H1 (cell line): Measurements from ENCODE around the gene OR52B6. TPM values are rescaled to one million over a fixed set of nuclear protein-coding genes. Genes with fewer than 3 reads are reported as not detected.

Experiments
- CTCF ChIA-PET: fragments of 300-600 bp; sonication (Branson Sonifier 250); formaldehyde crosslinking; loops from one replicate; lab custom pipeline; 2021; ENCODE audit not compliant: partially characterized antibody; lab: Charles Lee
- POLR2A ChIA-PET: fragments of 300-600 bp; sonication (Branson Sonifier 250); formaldehyde crosslinking; loops from one replicate; lab custom pipeline; 2021; ENCODE audit warnings: inconsistent platforms; ENCODE audit not compliant: partially characterized antibody; lab: Charles Lee
- DNase-seq, 2 experiments: peaks; one replicate each; pipeline versions ENCODE4 v3.0.0 to v3.0.0-alpha.2; 2010 to 2022; ENCODE audit warnings: low spot score in 2 of 2, low read depth in 1 of 2, mixed read lengths in 1 of 2
- FAIRE-seq: peaks from 2 replicates; lab custom pipeline; 2011; peaks lifted over from hg19 to GRCh38; lab: Jason Lieb, UNC
- H2AFZ ChIP-seq: 2 replicates; pipeline ENCODE4 v1.8.1; 2012; ENCODE audit warnings: low read length, inconsistent platforms
- H2AK5ac ChIP-seq: 2 replicates; pipeline ENCODE4 v1.6.1; 2013; ENCODE audit warnings: low read depth, low read length
- H2BK120ac ChIP-seq: replicated peaks from 2 replicates; pipeline ENCODE3; 2013; ENCODE audit warnings: low read depth, low read length, inconsistent platforms
- H2BK12ac ChIP-seq: 2 replicates; pipeline ENCODE4 v1.6.1; 2013; ENCODE audit warnings: low read depth, low read length
- H2BK15ac ChIP-seq: 2 replicates; pipeline ENCODE4 v1.6.1; 2013; ENCODE audit warnings: low read length
- H2BK20ac ChIP-seq: 2 replicates; pipeline ENCODE4 v1.6.1; 2013; ENCODE audit warnings: low read length
- H2BK5ac ChIP-seq: 2 replicates; pipeline ENCODE4 v1.6.1; 2013; ENCODE audit warnings: low read depth, low read length
- H3K14ac ChIP-seq: 2 replicates; pipeline ENCODE4 v1.6.1; 2013; ENCODE audit warnings: inconsistent platforms; ENCODE audit not compliant: insufficient read length
- H3K18ac ChIP-seq: 2 replicates; pipeline ENCODE4 v1.6.1; 2013; ENCODE audit warnings: low read length; ENCODE audit errors: extremely low read depth
- H3K23ac ChIP-seq: 2 replicates; pipeline ENCODE4 v1.6.1; 2013; ENCODE audit warnings: inconsistent platforms; ENCODE audit not compliant: insufficient read length
- H3K23me2 ChIP-seq: 2 replicates; pipeline ENCODE4 v1.6.1; 2013; ENCODE audit warnings: low read depth, low read length
- H3K27ac ChIP-seq: 2 replicates; pipeline ENCODE4 v1.6.1; 2011; ENCODE audit warnings: low read depth, low read length, inconsistent platforms
- H3K27me3 ChIP-seq, 4 experiments: replicated peaks in 1 of 4; 1 replicate in 1 of 4; 2 replicates in 3 of 4; pipeline versions ENCODE4 v1.6.1 to v1.8.1; 2011 to 2013; ENCODE audit warnings: low read length in 3 of 4, mild to moderate bottlenecking in 3 of 4, inconsistent platforms in 2 of 4, mixed read lengths in 2 of 4, moderate library complexity in 1 of 4; ENCODE audit not compliant: control insufficient read depth in 3 of 4, insufficient read depth in 3 of 4; ENCODE audit errors: extremely low read depth in 1 of 4
- H3K36me3 ChIP-seq, 4 experiments: 2 replicates each; pipeline versions ENCODE4 v1.6.1 to v1.8.1; 2011 to 2013; ENCODE audit warnings: mild to moderate bottlenecking in 4 of 4, low read length in 3 of 4, moderate library complexity in 2 of 4, control low read depth in 1 of 4, inconsistent platforms in 1 of 4; ENCODE audit not compliant: insufficient read depth in 4 of 4, control insufficient read depth in 2 of 4
- H3K4ac ChIP-seq: replicated peaks from 2 replicates; pipeline ENCODE3; 2013; ENCODE audit warnings: low read length, low read depth, mixed read lengths, inconsistent platforms; ENCODE audit not compliant: insufficient read length
- H3K4me1 ChIP-seq, 4 experiments: replicated peaks in 1 of 4; 1 replicate in 1 of 4; 2 replicates in 3 of 4; pipeline versions ENCODE4 v1.6.1 to v1.8.1; 2011 to 2013; ENCODE audit warnings: low read length in 3 of 4, inconsistent platforms in 2 of 4, mixed read lengths in 1 of 4; ENCODE audit not compliant: insufficient read depth in 4 of 4, control insufficient read depth in 3 of 4
- H3K4me2 ChIP-seq, 2 experiments: 2 replicates each; pipeline versions ENCODE4 v1.6.1 to v1.8.1; 2011 to 2013; ENCODE audit warnings: low read depth in 2 of 2, low read length in 2 of 2, control low read depth in 1 of 2, inconsistent platforms in 1 of 2, mild to moderate bottlenecking in 1 of 2; ENCODE audit not compliant: insufficient read depth in 1 of 2
- H3K4me3 ChIP-seq, 4 experiments: fragments of 200-600, 300-600 bp in 1 of 4; sonication (generic), shearing (Covaris generic), sonication (Bioruptor Twin) in 1 of 4; 2 replicates each; pipeline versions ENCODE4 v1.5.1 to v1.8.1; 2011 to 2016; ENCODE audit warnings: low read length in 4 of 4, low read depth in 3 of 4, control low read depth in 2 of 4, inconsistent platforms in 2 of 4, mild to moderate bottlenecking in 2 of 4, mixed read lengths in 1 of 4, moderate library complexity in 1 of 4; ENCODE audit not compliant: insufficient read depth in 2 of 4; ENCODE audit errors: extremely low read depth in 1 of 4
- H3K56ac ChIP-seq: replicated peaks from 2 replicates; pipeline ENCODE3; 2013; ENCODE audit warnings: low read depth, mild to moderate bottlenecking, mixed read lengths, low read length, inconsistent platforms; ENCODE audit not compliant: insufficient read length
- H3K79me1 ChIP-seq: 2 replicates; pipeline ENCODE4 v1.6.1; 2013; ENCODE audit warnings: low read depth, low read length, control low read depth
- H3K79me2 ChIP-seq, 2 experiments: 2 replicates each; pipeline versions ENCODE4 v1.6.1 to v1.8.1; 2012 to 2013; ENCODE audit warnings: low read length in 2 of 2, mild to moderate bottlenecking in 2 of 2, inconsistent platforms in 1 of 2; ENCODE audit not compliant: insufficient read depth in 2 of 2, control insufficient read depth in 1 of 2
- H3K9ac ChIP-seq, 4 experiments: replicated peaks in 1 of 4; 1 replicate in 1 of 4; 2 replicates in 3 of 4; pipeline versions ENCODE4 v1.6.1 to v1.8.1; 2011 to 2013; ENCODE audit warnings: low read depth in 3 of 4, low read length in 3 of 4, control low read depth in 2 of 4, mild to moderate bottlenecking in 2 of 4, moderate library complexity in 2 of 4, inconsistent platforms in 1 of 4; ENCODE audit errors: extremely low read depth in 1 of 4
- H3K9me3 ChIP-seq, 2 experiments: 2 replicates each; pipeline versions ENCODE4 v1.6.1 to v1.8.1; 2012 to 2013; ENCODE audit warnings: mild to moderate bottlenecking in 2 of 2, moderate library complexity in 2 of 2, control low read depth in 1 of 2, inconsistent platforms in 1 of 2, low read depth in 1 of 2, low read length in 1 of 2, mixed read lengths in 1 of 2; ENCODE audit not compliant: insufficient read depth in 2 of 2
- H4K20me1 ChIP-seq, 2 experiments: replicated peaks in 1 of 2; 2 replicates each; pipeline versions ENCODE3 to v1.8.1; 2011 to 2013; ENCODE audit warnings: inconsistent platforms in 2 of 2, low read length in 2 of 2, mild to moderate bottlenecking in 1 of 2; ENCODE audit not compliant: insufficient read depth in 2 of 2, control insufficient read depth in 1 of 2
- H4K5ac ChIP-seq: 2 replicates; pipeline ENCODE4 v1.6.1; 2013; ENCODE audit warnings: low read length, low read depth, mixed read lengths, inconsistent platforms; ENCODE audit not compliant: insufficient read length
- H4K8ac ChIP-seq: 2 replicates; pipeline ENCODE4 v1.8.0; 2013; ENCODE audit warnings: mild to moderate bottlenecking, moderate library complexity, low read length, inconsistent platforms; ENCODE audit not compliant: insufficient read depth; ENCODE audit errors: extremely low read depth
- H4K91ac ChIP-seq: replicated peaks from 2 replicates; pipeline ENCODE3; 2013; ENCODE audit warnings: low read length, mixed read lengths, inconsistent platforms; ENCODE audit not compliant: insufficient read length
- RBBP5 ChIP-seq: IDR thresholded peaks from 2 replicates; pipeline ENCODE4 v1.7.1; 2012; ENCODE audit warnings: low read depth, mild to moderate bottlenecking, inconsistent platforms, low read length, moderate library complexity, borderline replicate concordance
- USF2 ChIP-seq: IDR thresholded peaks from 2 replicates; pipeline ENCODE4 v1.6.1; 2011; ENCODE audit warnings: low read length, improper control_type of control experiment
- WGBS, 2 experiments: shearing (Covaris generic) in 1 of 2; methylation state at CpG; one replicate each; pipeline versions ENCODE4 v1.1.6 to v1.1.7; 2013 to 2015; ENCODE audit warnings: low lambda C conversion rate in 2 of 2, mixed read lengths in 2 of 2, inconsistent platforms in 1 of 2, low coverage in 1 of 2, missing lambda C conversion rate in 1 of 2; ENCODE audit not compliant: insufficient replicate concordance in 2 of 2, insufficient coverage in 1 of 2, insufficient read length in 1 of 2; ENCODE audit errors: extremely low coverage in 1 of 2, missing lambda C conversion rate in 1 of 2; 5-methylcytosine and 5-hydroxymethylcytosine counted together
- polyA plus RNA-seq, 7 experiments: library from polyadenylated mRNA; depleted of rRNA in 3 of 7; stranded (reverse) in 5 of 7; unstranded in 2 of 7; fragments of >200 nt in 5 of 7; fragments of 200-250 nt in 2 of 7; gene quantifications; 1 replicate in 5 of 7; 2 replicates in 1 of 7; 4 replicates in 1 of 7; pipeline versions ENCODE4 v1.2.1 to v1.2.3, GENCODE V29; 2011 to 2013; ENCODE audit warnings: missing spikeins in 2 of 7, mixed read lengths in 2 of 7
- total RNA-seq: library from RNA; stranded (reverse); fragmentation: NEBNext Ultra II Directional; extraction: Animal tissue kit (Norgen Biotek cat#: 25700); gene quantifications from 2 replicates; pipeline ENCODE4 v1.2.1, GENCODE V29; 2021

OR52B6 gene
- total and polyA plus RNA-seq, 2 of the 8 experiments (the other 6 are each of a cell fraction or from before 2014, with no cell fraction given): not detected

DNA sequence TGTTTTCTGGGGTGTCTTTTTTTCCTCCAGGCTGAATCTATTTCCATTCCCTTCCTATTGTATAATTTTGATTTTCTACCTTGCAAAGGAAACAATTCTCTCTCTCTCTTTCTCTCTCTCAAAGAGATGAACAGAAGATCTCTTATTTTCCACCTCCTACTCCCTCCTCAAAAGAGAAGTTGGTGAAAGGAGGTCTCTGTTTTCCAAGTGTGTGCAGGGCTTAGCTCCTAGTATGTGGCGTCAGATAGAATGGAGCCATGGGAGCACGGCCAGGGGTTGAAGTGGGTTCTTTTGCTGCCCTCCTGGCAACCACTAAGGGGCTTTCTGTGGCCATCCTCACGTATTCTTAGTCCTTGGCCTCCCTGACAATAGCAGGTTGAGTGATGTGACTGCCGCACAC lies 44.6 kb downstream of the OR52B6 start:
- no peak overlapping the region for H3K27ac ChIP-seq
- H3K27me3 ChIP-seq: no peaks in the 10 kb centered on the region
- ChIA-PET POLR2A (no interaction called here), CTCF (interaction anchor here (1.0 to 1.3 kb wide), 3 partner anchors 9 to 34 kb away, joined by 3 to 4 read pairs (median 3); no protein-coding TSS in a partner anchor)
- H3K56ac ChIP-seq: no peak overlapping the region
- peak overlapping the region; percentile 75; the same call in 1 of the 2 replicates for H3K18ac ChIP-seq
- peaks cover 0 to 17% (median 6%) of the 10 kb centered on the region in 4 experiments; a peak in 4 of 7 replicates for H3K4me1 ChIP-seq
- H3K9me3 ChIP-seq: no peaks in the 10 kb centered on the region
- H3K4me2 ChIP-seq: peak overlapping the region; percentile 55 to 64
- peak overlapping the region; percentile 98; the same call in 1 of the 2 replicates for H2AFZ ChIP-seq
- peak overlapping the region in 1 of 4 experiments; percentile 48; a peak in 2 of 8 replicates for H3K4me3 ChIP-seq
- no peaks in the 10 kb centered on the region for H3K36me3 ChIP-seq
- H3K79me2 ChIP-seq: no peaks in the 10 kb centered on the region
- no peaks in the 10 kb centered on the region; the same call in 1 of the 2 replicates for H3K79me1 ChIP-seq
- no peak overlapping the region for H4K8ac ChIP-seq
- H2BK5ac ChIP-seq: no peak overlapping the region
- H3K4ac ChIP-seq: no peak overlapping the region
- peak overlapping the region; percentile 24; the same call in 1 of the 2 replicates for H2AK5ac ChIP-seq
- no peak overlapping the region for H4K5ac ChIP-seq
- 0 out of 2 replicates have a peak overlapping the region, but pooled peaks have one; percentile 14 for H2BK12ac ChIP-seq
- no peak overlapping the region for H2BK120ac ChIP-seq
- no peak for FAIRE-seq
- TF ChIP-seq RBBP5 (0 out of 2 replicates have a peak, but pooled peaks have one; percentile 3), USF2 (no peak)
- no peak overlapping the region for H2BK20ac ChIP-seq
- H3K9ac ChIP-seq: no peak overlapping the region
- H4K91ac ChIP-seq: no peak overlapping the region
- no peaks in the 10 kb centered on the region for H3K23me2 ChIP-seq
- no peak overlapping the region for H2BK15ac ChIP-seq
- DNase-seq: no peak
- H3K23ac ChIP-seq: no peak overlapping the region
- no peaks in the 10 kb centered on the region for H4K20me1 ChIP-seq
- no peak overlapping the region for H3K14ac ChIP-seq
- 60% methylated on average over 4 of the region's 4 CpGs; no CpG with 5 or more reads in 1 of the 2 experiments for WGBS, 2 experiments
